CD4-positive, CD25-positive, alpha-beta regulatory T cell (primary cell): ENCODE measurements around the gene PRSS57. TPM values are rescaled to one million over a fixed set of nuclear protein-coding genes. Genes with fewer than 3 reads are reported as not detected.
"Not testable (repeated sequence)": the region's sequence is repeated elsewhere in the genome, so short reads cannot be mapped to it uniquely, and the experiment has no call there.

Source experiments
- ATAC-seq, 2 donors: fragments of 150-1000 bp; cut with Tn5 transposase; one replicate each; pipeline ENCODE4 v1.10.0; 2021; ENCODE audit warnings: low read depth in 2 of 2, moderate number of reproducible peaks in 2 of 2, moderate library complexity in 1 of 2
- DNase-seq, 3 donors: peaks; one replicate each; pipeline versions ENCODE4 v3.0.0 to v3.0.0-alpha.2; 2012 to 2022; ENCODE audit warnings: mixed read lengths in 1 of 3
- H3K27ac ChIP-seq: one replicate; pipeline ENCODE4 v1.7.0; 2013; ENCODE audit warnings: mild to moderate bottlenecking, low read length; ENCODE audit not compliant: insufficient read depth, poor library complexity, severe bottlenecking
- H3K27me3 ChIP-seq: one replicate; pipeline ENCODE4 v1.7.0; 2013; ENCODE audit warnings: low read length; ENCODE audit not compliant: control insufficient read depth, insufficient read depth
- H3K36me3 ChIP-seq: one replicate; pipeline ENCODE4 v1.7.0; 2013; ENCODE audit warnings: mild to moderate bottlenecking, low read length, moderate library complexity; ENCODE audit not compliant: control insufficient read depth, insufficient read depth
- H3K4me1 ChIP-seq: 2 replicates; pipeline ENCODE4 v1.7.0; 2013; ENCODE audit warnings: mild to moderate bottlenecking, low read length; ENCODE audit not compliant: insufficient read depth, control insufficient read depth, poor library complexity, severe bottlenecking
- H3K4me3 ChIP-seq: one replicate; pipeline ENCODE4 v1.7.0; 2013; ENCODE audit warnings: low read depth, mild to moderate bottlenecking, low read length, moderate library complexity
- H3K9me3 ChIP-seq, 2 experiments: 1 replicate in 1 of 2; 2 replicates in 1 of 2; pipeline ENCODE4 v1.7.0; 2013; ENCODE audit warnings: low read length in 2 of 2, mild to moderate bottlenecking in 1 of 2, moderate library complexity in 1 of 2; ENCODE audit not compliant: control insufficient read depth in 2 of 2
- H3K27ac Mint-ChIP-seq, 3 donors: one replicate each; pipeline ENCODE4 v1.8.0; 2020 to 2022; ENCODE audit warnings: mild to moderate bottlenecking in 3 of 3, mixed read lengths in 3 of 3, moderate library complexity in 2 of 3
- H3K27me3 Mint-ChIP-seq: one replicate; pipeline ENCODE4 v1.8.0; 2022; ENCODE audit warnings: mild to moderate bottlenecking, mixed read lengths
- H3K36me3 Mint-ChIP-seq: one replicate; pipeline ENCODE4 v1.8.0; 2020; ENCODE audit warnings: mixed read lengths
- H3K4me1 Mint-ChIP-seq, 4 donors: one replicate each; pipeline ENCODE4 v1.8.0; 2020 to 2022; ENCODE audit warnings: mixed read lengths in 4 of 4, mild to moderate bottlenecking in 1 of 4
- H3K4me3 Mint-ChIP-seq, 4 donors: one replicate each; pipeline ENCODE4 v1.8.0; 2020 to 2022; ENCODE audit warnings: mild to moderate bottlenecking in 4 of 4, mixed read lengths in 4 of 4, moderate library complexity in 3 of 4
- H3K9me3 Mint-ChIP-seq, 7 donors: one replicate each; pipeline ENCODE4 v1.8.0; 2020 to 2022; ENCODE audit warnings: mixed read lengths in 7 of 7, mild to moderate bottlenecking in 3 of 7, moderate library complexity in 2 of 7
- polyA plus RNA-seq, 4 donors: library from polyadenylated mRNA; unstranded; fragments of 300-500 nt; fragmentation: Illumina TruSeq; gene quantifications; one replicate each; pipeline ENCODE4 v1.2.3, GENCODE V29; 2021
- total RNA-seq: library from RNA; stranded (reverse); gene quantifications from one replicate; pipeline ENCODE4 v1.2.3, GENCODE V29; 2022

The PRSS57 gene
- total RNA-seq (3.3 TPM), polyA plus RNA-seq (not detected)

DNA sequence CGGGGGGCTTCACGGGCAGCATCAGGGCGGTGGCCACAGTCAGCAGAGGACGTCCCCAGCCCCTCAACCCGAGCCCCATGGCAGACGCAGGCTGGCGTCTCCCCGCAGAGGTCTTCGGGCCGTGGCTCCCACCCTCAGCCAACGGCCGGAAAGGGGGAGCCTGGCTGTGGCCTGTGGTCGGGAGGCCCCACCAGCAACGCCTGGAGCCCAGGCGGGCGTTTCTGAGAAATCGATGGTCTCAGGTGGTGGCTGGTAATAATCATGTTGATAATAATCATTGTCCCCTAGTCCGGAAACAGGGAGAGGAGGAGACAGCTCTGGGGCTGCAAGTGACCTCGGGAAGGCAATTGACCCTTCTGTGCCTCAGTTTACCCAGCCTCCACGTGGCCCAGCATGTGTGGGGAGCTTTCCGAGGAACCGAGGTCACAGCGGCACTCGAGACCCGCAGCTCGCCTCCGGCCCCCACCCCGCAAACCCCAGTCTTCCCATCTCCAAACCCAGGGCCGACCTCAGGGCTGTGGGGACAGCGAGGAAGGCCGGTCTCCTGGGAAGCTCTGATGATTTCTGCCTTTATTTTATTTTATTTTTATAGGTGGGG, at the start of gene PRSS57:
PRSS57 (minus strand) TSS at position 101 of the 598 bp plus-strand sequence; CDS start at position 79, 22 bp downstream.
- no peak for DNase-seq
- Mint-ChIP-seq H3K4me1 (peaks cover 0 to 4% (median 0%) of the 10 kb centered on the region in 4 donors), H3K27ac (no peak within 1 kb of the TSS), H3K4me3 (no peak within 1 kb of the TSS), H3K36me3 (no peaks in the 10 kb centered on the region), H3K27me3 (peaks cover 23% of the 10 kb centered on the region), H3K9me3 (no peaks in the 10 kb centered on the region)
- no peak for ATAC-seq
- Histone ChIP-seq H3K27ac (no peak within 1 kb of the TSS), H3K4me3 (no peak within 1 kb of the TSS), H3K27me3 (no peaks in the 10 kb centered on the region), H3K4me1 (peaks cover 6% of the 10 kb centered on the region), H3K36me3 (no peaks in the 10 kb centered on the region), H3K9me3 (no peaks in the 10 kb centered on the region)

DNA sequence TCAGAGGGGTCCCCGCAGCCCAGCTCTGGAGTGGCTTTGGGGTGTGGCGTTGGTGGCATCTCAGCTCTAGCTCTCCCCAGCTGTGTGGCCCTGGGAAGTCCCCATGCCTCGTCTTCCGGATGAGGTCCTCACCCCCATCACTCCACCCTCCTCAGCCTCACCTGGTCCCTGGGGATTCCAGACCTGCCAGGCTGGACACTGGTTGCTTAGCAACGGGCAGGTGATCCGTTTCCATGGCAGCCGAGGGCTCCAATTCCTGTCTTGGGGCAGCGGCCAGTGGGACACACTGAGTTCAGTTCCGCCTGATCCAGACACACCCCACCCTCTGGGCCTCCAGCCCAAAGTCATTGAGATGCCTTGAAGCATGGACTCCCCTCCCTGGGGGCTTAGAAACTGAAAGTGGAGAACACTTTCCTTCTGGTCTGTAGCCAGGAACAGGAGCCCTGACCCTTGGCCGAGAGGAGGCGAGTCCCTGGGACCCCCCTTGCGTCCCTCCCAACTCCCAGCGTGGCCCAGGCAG, 48.0 kb upstream of the PRSS57 start:
- H3K4me3 ChIP-seq, result no peak overlapping the region
- DNase-seq, result no peak
- no peaks in the 10 kb centered on the region for H3K4me1 Mint-ChIP-seq
- no peak overlapping the region for H3K27ac Mint-ChIP-seq
- H3K9me3 Mint-ChIP-seq, result peaks cover 0 to 4% (median 0%) of the 10 kb centered on the region in 7 donors
- peaks cover 1 to 15% of the 10 kb centered on the region in 2 experiments for H3K9me3 ChIP-seq
- no peaks in the 10 kb centered on the region for H3K4me1 ChIP-seq
- H3K4me3 Mint-ChIP-seq, result no peak overlapping the region
- ATAC-seq, result no peak
- no peaks in the 10 kb centered on the region for H3K36me3 Mint-ChIP-seq
- H3K27ac ChIP-seq, result no peak overlapping the region
- no peaks in the 10 kb centered on the region for H3K27me3 ChIP-seq
- no peaks in the 10 kb centered on the region for H3K36me3 ChIP-seq
- no peaks in the 10 kb centered on the region for H3K27me3 Mint-ChIP-seq

DNA sequence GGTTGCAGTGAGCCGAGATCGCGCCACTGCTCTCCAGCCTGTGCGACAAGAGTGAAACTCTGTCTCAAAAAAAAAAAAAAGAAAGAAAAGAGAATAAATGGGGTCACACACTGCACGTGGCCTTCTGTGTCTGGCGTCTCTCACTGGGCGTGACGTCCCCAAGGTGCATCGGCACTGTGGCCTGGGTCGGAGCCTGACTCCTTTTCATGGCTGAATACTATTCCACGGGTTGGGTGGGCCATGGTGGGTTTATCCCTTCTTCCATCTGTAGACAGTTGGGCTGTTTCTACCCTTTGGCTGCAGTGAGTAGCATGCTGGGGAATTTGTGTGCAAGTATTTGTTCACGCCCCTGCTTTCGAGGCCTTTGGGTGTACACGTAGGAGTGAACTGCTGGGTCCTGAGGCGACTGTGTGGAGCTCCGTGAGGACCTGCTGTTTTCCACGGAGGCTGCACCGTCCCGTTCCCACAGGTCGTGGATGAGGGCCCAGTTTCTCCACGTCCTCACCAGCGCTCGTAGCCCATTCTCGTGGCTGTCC, 47.4 kb upstream of the PRSS57 start:
- no peak overlapping the region for H3K27ac ChIP-seq
- no peak for DNase-seq
- H3K27me3 Mint-ChIP-seq, result no peaks in the 10 kb centered on the region
- no peak overlapping the region for H3K4me3 ChIP-seq
- H3K4me1 Mint-ChIP-seq, result no peaks in the 10 kb centered on the region
- no peaks in the 10 kb centered on the region for H3K36me3 ChIP-seq
- no peaks in the 10 kb centered on the region for H3K4me1 ChIP-seq
- H3K27ac Mint-ChIP-seq, result peak overlapping the region in 1 of 3 donors; percentile 69
- no peaks in the 10 kb centered on the region for H3K36me3 Mint-ChIP-seq
- H3K9me3 Mint-ChIP-seq, result peaks cover 0 to 4% (median 0%) of the 10 kb centered on the region in 7 donors
- no peak for ATAC-seq
- no peaks in the 10 kb centered on the region for H3K27me3 ChIP-seq
- peaks cover 1 to 9% of the 10 kb centered on the region in 2 experiments for H3K9me3 ChIP-seq
- H3K4me3 Mint-ChIP-seq, result no peak overlapping the region

DNA sequence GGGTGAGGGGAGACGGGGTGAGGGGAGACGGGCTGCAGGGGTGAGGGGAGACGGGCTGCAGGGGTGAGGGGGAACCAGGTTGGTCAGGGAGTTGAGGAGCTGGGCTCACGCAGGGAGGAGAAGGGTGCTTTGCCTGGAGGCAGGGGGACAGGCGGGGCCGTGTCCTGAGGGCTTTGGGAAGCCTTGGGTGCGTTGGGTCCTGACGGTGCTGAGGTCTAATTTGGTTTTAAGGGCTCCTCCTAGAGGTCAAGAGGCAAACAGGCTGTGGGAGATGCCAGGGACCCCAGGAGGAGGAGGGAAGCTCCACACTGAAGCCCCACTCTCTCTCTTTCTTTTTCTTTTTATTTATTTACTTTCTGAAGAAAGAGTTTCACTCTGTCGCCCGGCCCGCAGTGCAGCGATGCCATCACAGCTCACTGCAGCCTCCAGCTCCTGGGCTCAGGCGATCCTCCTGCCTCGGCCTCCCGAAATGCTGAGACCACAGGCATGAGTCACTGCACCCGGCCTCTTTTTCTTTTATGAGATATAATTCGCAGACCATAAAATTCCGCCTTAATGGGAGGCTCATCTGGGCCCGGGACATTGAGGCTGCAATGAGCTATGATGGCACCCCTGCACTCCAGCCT, 46.4 kb upstream of the PRSS57 start:
- H3K36me3 ChIP-seq, result no peaks in the 10 kb centered on the region
- peak overlapping the region in 1 of 3 donors; percentile 60 for H3K27ac Mint-ChIP-seq
- no peaks in the 10 kb centered on the region for H3K27me3 Mint-ChIP-seq
- H3K4me3 ChIP-seq, result no peak overlapping the region
- H3K27ac ChIP-seq, result no peak overlapping the region
- no peaks in the 10 kb centered on the region for H3K36me3 Mint-ChIP-seq
- H3K4me1 ChIP-seq, result no peaks in the 10 kb centered on the region
- H3K27me3 ChIP-seq, result no peaks in the 10 kb centered on the region
- H3K4me1 Mint-ChIP-seq, result peaks cover 0 to 3% (median 0%) of the 10 kb centered on the region in 4 donors
- H3K4me3 Mint-ChIP-seq, result no peak overlapping the region
- peaks cover 0 to 4% (median 0%) of the 10 kb centered on the region in 7 donors for H3K9me3 Mint-ChIP-seq
- DNase-seq (peak in 1 of 3 donors; percentile 7), ATAC-seq (no peak)
- H3K9me3 ChIP-seq, result peaks cover 0 to 1% of the 10 kb centered on the region in 2 experiments

DNA sequence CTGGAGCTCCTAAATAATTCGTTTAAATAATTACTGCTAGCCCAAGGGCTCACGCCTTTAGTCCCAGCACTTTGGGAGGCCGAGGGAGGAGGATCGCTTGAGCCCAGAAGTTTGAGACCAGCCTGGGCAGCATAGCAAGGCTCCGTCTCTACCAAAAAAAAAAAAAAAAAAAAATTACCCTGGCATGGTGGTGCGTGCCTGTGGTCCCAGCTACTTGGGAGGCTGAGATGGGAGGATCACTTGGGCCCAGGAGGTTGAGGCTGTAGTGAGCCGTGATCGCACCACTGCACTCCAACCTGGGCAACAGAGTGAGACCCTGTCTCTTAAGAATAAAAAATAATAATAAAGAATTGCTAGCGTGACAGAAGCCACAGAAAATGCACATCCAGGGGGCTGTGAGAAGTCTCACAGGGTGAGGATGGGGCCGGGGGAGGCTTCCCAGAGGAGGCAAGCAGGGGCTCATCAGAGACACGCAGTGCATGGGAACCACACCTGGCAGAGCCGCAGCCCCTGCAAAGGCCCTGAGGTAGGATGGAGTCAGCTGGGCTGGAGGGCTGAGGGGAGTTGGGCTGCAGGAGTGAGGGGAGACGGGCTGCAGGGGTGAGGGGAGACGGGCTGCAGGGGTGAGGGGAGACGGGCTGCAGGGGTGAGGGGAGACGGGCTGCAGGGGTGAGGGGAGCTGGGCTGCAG, 45.7 kb upstream of the PRSS57 start:
- H3K9me3 Mint-ChIP-seq, H3K27ac ChIP-seq, H3K4me1 ChIP-seq, H3K36me3 Mint-ChIP-seq, H3K9me3 ChIP-seq, H3K36me3 ChIP-seq, H3K4me1 Mint-ChIP-seq, DNase-seq, H3K27ac Mint-ChIP-seq, H3K4me3 Mint-ChIP-seq, H3K4me3 ChIP-seq, ATAC-seq, H3K27me3 Mint-ChIP-seq, H3K27me3 ChIP-seq: not testable (repeated sequence)

DNA sequence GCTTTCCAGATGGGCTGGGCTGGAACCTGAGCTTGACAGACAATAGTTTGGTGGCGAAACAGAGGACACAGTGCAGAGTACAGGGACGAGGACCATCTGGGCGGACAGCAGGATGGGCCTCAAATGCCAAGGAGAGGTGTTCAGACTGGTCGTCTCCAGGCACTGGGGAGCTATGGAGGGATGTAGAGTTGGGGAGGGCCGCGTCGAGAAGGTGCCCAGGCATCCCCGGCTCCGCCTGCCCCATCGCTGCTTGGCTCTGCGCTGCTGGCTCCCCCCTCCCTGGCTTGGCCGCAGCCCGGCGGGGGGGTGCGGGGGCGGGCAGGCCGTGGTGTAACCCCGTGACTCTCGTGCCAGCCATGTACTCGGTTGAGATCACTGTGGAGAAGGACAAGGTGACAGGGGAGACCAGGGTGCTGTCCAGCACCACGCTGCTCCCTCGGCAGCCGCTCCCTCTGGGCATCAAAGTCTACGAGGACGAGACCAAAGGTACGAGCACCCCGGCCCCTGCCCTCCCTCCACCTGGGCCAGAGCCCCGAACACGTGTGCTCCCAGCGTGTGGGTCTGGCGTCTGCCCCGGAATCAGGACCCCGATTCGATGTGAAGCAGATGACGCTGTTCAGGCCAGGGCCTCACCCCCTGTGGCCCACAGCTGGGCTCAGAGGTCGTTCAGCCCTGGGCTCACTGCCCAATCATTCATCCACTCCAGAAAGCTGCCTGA, 44.9 kb upstream of the PRSS57 start:
- Histone ChIP-seq H3K27ac (no peak overlapping the region), H3K4me3 (no peak overlapping the region), H3K9me3 (peaks cover 0 to 1% of the 10 kb centered on the region in 2 experiments), H3K36me3 (no peaks in the 10 kb centered on the region), H3K27me3 (no peaks in the 10 kb centered on the region), H3K4me1 (no peaks in the 10 kb centered on the region)
- Mint-ChIP-seq H3K9me3 (peaks cover 0 to 4% (median 0%) of the 10 kb centered on the region in 7 donors), H3K4me1 (peaks cover 0 to 3% (median 0%) of the 10 kb centered on the region in 4 donors), H3K27ac (no peak overlapping the region), H3K4me3 (no peak overlapping the region), H3K36me3 (no peaks in the 10 kb centered on the region), H3K27me3 (no peaks in the 10 kb centered on the region)
- no peak for DNase-seq
- ATAC-seq, result no peak

DNA sequence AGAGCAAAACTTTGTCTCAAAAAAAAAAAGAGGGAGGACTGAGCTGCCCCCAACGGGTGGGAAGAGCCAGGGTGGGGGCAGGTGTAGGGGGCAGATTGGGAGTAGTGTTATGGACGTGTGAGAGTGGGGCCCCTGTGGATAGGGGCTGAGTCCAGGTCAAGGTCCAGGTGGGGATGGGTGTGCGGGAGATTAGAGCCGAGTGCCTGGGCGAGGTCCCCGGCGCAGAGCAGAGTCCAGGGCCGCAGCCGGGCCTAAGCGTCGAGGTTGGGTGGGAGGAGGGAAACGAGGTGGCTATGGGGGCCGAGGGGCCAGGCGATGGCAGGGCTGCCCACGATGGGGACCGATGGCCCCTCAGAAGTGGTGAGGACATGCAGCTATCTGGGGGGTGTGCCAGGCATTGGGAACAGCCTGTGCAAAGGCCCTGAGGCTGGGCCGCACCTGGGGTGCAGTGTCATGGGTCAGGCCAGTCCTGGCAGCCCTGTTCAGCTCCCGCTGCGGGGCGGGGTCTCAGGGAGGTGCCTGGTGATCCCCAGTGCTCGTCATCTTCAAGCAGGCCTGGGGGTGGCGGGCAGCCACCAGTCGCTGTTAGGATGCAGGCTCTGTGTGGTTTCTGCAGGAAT, 43.4 kb upstream of the PRSS57 start:
- Histone ChIP-seq H3K4me3 (no peak overlapping the region), H3K4me1 (no peaks in the 10 kb centered on the region), H3K36me3 (no peaks in the 10 kb centered on the region), H3K27ac (no peak overlapping the region), H3K9me3 (no peaks in the 10 kb centered on the region), H3K27me3 (no peaks in the 10 kb centered on the region)
- Mint-ChIP-seq H3K27ac (no peak overlapping the region), H3K4me1 (peaks cover 0 to 6% (median 3%) of the 10 kb centered on the region in 4 donors), H3K36me3 (no peaks in the 10 kb centered on the region), H3K27me3 (no peaks in the 10 kb centered on the region), H3K4me3 (no peak overlapping the region), H3K9me3 (peaks cover 0 to 1% (median 0%) of the 10 kb centered on the region in 7 donors)
- no peak for DNase-seq
- ATAC-seq, result no peak
